Fibroblast of lung (primary cell): ENCODE measurements around the gene ATP8A1.

ENCODE experiments used
- EZH2 ChIP-seq: IDR thresholded peaks from 2 replicates; pipeline ENCODE4 v1.5.1; 2012; ENCODE audit warnings: low read length, control low read depth, mild to moderate bottlenecking; ENCODE audit errors: missing control alignments
- TF ChIP-seq, protein P1 (sequence below), 2 donors: IDR thresholded peaks in 1 of 2; conservative IDR thresholded peaks in 1 of 2; 1 replicate in 1 of 2; 2 replicates in 1 of 2; pipeline ENCODE4 v1.5.1; 2011 to 2012; ENCODE audit warnings: low read length in 2 of 2, control low read depth in 1 of 2, inconsistent platforms in 1 of 2, low read depth in 1 of 2, mild to moderate bottlenecking in 1 of 2

DNA sequence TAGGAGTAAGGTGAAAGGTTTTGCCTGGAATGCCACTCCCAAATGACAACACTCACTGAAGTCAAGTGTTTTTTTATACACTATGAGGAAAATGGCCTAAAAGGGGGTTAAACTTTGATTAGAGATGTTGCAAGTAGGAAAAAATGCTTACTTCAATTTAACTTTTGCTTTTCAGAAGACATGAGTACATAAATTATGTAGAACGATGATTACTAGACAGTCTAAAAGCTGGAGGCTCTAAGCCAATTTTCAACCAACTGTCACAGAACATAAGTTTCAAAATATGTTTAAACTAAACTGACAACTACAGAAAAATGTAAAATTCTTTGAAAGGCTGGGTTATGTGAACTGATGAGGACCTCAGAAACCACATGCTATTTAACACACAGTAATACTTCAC lies 176.2 kb downstream of the ATP8A1 start:
- TF ChIP-seq, protein P1, sequence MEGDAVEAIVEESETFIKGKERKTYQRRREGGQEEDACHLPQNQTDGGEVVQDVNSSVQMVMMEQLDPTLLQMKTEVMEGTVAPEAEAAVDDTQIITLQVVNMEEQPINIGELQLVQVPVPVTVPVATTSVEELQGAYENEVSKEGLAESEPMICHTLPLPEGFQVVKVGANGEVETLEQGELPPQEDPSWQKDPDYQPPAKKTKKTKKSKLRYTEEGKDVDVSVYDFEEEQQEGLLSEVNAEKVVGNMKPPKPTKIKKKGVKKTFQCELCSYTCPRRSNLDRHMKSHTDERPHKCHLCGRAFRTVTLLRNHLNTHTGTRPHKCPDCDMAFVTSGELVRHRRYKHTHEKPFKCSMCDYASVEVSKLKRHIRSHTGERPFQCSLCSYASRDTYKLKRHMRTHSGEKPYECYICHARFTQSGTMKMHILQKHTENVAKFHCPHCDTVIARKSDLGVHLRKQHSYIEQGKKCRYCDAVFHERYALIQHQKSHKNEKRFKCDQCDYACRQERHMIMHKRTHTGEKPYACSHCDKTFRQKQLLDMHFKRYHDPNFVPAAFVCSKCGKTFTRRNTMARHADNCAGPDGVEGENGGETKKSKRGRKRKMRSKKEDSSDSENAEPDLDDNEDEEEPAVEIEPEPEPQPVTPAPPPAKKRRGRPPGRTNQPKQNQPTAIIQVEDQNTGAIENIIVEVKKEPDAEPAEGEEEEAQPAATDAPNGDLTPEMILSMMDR (conservative IDR thresholded peaks at IDR 0.05 in 1 of 2, IDR thresholded peaks at IDR 0.05 in 1 of 2; ENCODE audit: low read depth in 1 of 2, low read length in 2 of 2) = no peak
- no peak for TF ChIP-seq EZH2
